ENCODE measurements around the gene LSM3.

DNA sequence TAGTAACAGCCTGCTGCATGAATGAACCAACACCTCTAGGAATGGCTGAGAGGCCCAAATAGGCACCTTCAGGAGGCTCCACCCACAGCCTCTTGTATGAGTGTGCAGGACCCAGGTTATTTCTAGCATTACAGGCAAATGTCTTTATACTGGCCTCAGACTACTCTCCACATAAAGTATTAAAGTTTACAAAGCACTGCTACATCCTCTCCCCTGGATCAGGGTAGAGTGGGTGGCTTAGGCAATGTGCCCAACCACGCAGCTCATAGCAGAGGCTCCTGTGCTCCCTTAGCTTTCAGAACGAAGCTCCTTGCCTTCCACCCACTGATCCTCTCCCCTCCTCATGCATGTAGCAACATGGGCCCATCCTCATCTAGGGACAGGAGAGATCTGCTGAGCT, 37.5 kb upstream of the LSM3 start:
- TF ChIP-seq, protein P1, sequence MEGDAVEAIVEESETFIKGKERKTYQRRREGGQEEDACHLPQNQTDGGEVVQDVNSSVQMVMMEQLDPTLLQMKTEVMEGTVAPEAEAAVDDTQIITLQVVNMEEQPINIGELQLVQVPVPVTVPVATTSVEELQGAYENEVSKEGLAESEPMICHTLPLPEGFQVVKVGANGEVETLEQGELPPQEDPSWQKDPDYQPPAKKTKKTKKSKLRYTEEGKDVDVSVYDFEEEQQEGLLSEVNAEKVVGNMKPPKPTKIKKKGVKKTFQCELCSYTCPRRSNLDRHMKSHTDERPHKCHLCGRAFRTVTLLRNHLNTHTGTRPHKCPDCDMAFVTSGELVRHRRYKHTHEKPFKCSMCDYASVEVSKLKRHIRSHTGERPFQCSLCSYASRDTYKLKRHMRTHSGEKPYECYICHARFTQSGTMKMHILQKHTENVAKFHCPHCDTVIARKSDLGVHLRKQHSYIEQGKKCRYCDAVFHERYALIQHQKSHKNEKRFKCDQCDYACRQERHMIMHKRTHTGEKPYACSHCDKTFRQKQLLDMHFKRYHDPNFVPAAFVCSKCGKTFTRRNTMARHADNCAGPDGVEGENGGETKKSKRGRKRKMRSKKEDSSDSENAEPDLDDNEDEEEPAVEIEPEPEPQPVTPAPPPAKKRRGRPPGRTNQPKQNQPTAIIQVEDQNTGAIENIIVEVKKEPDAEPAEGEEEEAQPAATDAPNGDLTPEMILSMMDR (conservative IDR thresholded peaks at IDR 0.05; ENCODE audit: low read length) = no peak
- TF ChIP-seq EZH2phosphoT487 (IDR thresholded peaks at IDR 0.05; ENCODE audit: borderline replicate concordance, low read depth, low read length) = no peak
